SK-N-SH (cell line): ENCODE data around the gene PLIN3.

ENCODE experiments used
- EP300 ChIP-seq, 2 experiments: IDR thresholded peaks; 2 replicates each; pipeline versions ENCODE4 v1.4.0 to v1.6.1; 2012; ENCODE audit warnings: borderline replicate concordance in 1 of 2, low read depth in 1 of 2, low read length in 1 of 2
- FOSL2 ChIP-seq: IDR thresholded peaks from 2 replicates; pipeline ENCODE4 v1.4.0; 2012; ENCODE audit warnings: low read depth, mild to moderate bottlenecking, moderate library complexity, borderline replicate concordance
- MXI1 ChIP-seq: IDR thresholded peaks from 2 replicates; pipeline ENCODE4 v1.6.1; 2012; ENCODE audit warnings: mild to moderate bottlenecking, low read depth, low read length, improper control_type of control experiment
- NFIC ChIP-seq: IDR thresholded peaks from 2 replicates; pipeline ENCODE4 v1.4.0; 2012; ENCODE audit warnings: borderline replicate concordance
- POLR2AphosphoS5 ChIP-seq: IDR thresholded peaks from 2 replicates; pipeline ENCODE4 v1.6.1; 2012; ENCODE audit warnings: low read depth, low read length
- SMC3 ChIP-seq: IDR thresholded peaks from 2 replicates; pipeline ENCODE4 v1.6.1; 2012; ENCODE audit warnings: low read depth, low read length, improper control_type of control experiment
- YY1 ChIP-seq: IDR thresholded peaks from 2 replicates; pipeline ENCODE4 v1.4.0; 2012; ENCODE audit warnings: low read depth, mild to moderate bottlenecking
- TF ChIP-seq, protein P1 (sequence below): fragments of 200-600 bp; sonication (generic); IDR thresholded peaks from 2 replicates; pipeline ENCODE4 v1.6.1; 2017; ENCODE audit warnings: antibody characterized with exemption, mild to moderate bottlenecking, moderate library complexity
- TF ChIP-seq, protein P2 (sequence below): IDR thresholded peaks from 2 replicates; pipeline ENCODE4 v1.4.0; 2012; ENCODE audit warnings: low read depth, borderline replicate concordance
- TF ChIP-seq, protein P3 (sequence below): IDR thresholded peaks from 2 replicates; pipeline ENCODE4 v1.6.1; 2012; ENCODE audit warnings: mild to moderate bottlenecking, low read depth, low read length, moderate library complexity

- TF ChIP-seq, protein P1, sequence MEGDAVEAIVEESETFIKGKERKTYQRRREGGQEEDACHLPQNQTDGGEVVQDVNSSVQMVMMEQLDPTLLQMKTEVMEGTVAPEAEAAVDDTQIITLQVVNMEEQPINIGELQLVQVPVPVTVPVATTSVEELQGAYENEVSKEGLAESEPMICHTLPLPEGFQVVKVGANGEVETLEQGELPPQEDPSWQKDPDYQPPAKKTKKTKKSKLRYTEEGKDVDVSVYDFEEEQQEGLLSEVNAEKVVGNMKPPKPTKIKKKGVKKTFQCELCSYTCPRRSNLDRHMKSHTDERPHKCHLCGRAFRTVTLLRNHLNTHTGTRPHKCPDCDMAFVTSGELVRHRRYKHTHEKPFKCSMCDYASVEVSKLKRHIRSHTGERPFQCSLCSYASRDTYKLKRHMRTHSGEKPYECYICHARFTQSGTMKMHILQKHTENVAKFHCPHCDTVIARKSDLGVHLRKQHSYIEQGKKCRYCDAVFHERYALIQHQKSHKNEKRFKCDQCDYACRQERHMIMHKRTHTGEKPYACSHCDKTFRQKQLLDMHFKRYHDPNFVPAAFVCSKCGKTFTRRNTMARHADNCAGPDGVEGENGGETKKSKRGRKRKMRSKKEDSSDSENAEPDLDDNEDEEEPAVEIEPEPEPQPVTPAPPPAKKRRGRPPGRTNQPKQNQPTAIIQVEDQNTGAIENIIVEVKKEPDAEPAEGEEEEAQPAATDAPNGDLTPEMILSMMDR: no peak
- no peak for TF ChIP-seq EP300 (IDR thresholded peaks at IDR 0.05; ENCODE audit: borderline replicate concordance in 1 of 2, low read depth in 1 of 2, low read length in 1 of 2)
- no peak for TF ChIP-seq NFIC
- TF ChIP-seq, protein P2, sequence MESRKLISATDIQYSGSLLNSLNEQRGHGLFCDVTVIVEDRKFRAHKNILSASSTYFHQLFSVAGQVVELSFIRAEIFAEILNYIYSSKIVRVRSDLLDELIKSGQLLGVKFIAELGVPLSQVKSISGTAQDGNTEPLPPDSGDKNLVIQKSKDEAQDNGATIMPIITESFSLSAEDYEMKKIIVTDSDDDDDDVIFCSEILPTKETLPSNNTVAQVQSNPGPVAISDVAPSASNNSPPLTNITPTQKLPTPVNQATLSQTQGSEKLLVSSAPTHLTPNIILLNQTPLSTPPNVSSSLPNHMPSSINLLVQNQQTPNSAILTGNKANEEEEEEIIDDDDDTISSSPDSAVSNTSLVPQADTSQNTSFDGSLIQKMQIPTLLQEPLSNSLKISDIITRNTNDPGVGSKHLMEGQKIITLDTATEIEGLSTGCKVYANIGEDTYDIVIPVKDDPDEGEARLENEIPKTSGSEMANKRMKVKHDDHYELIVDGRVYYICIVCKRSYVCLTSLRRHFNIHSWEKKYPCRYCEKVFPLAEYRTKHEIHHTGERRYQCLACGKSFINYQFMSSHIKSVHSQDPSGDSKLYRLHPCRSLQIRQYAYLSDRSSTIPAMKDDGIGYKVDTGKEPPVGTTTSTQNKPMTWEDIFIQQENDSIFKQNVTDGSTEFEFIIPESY: no peak
- TF ChIP-seq POLR2AphosphoS5: no peak
- TF ChIP-seq, protein P3, sequence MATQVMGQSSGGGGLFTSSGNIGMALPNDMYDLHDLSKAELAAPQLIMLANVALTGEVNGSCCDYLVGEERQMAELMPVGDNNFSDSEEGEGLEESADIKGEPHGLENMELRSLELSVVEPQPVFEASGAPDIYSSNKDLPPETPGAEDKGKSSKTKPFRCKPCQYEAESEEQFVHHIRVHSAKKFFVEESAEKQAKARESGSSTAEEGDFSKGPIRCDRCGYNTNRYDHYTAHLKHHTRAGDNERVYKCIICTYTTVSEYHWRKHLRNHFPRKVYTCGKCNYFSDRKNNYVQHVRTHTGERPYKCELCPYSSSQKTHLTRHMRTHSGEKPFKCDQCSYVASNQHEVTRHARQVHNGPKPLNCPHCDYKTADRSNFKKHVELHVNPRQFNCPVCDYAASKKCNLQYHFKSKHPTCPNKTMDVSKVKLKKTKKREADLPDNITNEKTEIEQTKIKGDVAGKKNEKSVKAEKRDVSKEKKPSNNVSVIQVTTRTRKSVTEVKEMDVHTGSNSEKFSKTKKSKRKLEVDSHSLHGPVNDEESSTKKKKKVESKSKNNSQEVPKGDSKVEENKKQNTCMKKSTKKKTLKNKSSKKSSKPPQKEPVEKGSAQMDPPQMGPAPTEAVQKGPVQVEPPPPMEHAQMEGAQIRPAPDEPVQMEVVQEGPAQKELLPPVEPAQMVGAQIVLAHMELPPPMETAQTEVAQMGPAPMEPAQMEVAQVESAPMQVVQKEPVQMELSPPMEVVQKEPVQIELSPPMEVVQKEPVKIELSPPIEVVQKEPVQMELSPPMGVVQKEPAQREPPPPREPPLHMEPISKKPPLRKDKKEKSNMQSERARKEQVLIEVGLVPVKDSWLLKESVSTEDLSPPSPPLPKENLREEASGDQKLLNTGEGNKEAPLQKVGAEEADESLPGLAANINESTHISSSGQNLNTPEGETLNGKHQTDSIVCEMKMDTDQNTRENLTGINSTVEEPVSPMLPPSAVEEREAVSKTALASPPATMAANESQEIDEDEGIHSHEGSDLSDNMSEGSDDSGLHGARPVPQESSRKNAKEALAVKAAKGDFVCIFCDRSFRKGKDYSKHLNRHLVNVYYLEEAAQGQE: no peak
- TF ChIP-seq SMC3: no peak
- no peak for TF ChIP-seq FOSL2
- TF ChIP-seq MXI1: no peak
- no peak for TF ChIP-seq YY1
Measured at GRCh38 chr19:4807188-4807587, 60.3 kb downstream of the PLIN3 start.
